ENCODE data around the gene SPTB.

The SPTB gene

GRCh38 chr14:64758025-64758521 lies 121.6 kb downstream of the SPTB start:
- in situ Hi-C loops (cut with HindIII; ENCODE audit: low sequenced_read_pairs), result no loop called here
- no peak for TF ChIP-seq CTCF (IDR thresholded peaks at IDR 0.05; ENCODE audit: low read depth, low read length)
- peak; percentile 83 for DNase-seq (ENCODE audit: low read depth, low spot score)
- no peak overlapping the region for H3K4me3 ChIP-seq (ENCODE audit: low read depth, low read length)

GRCh38 chr14:64757601-64758000 lies 122.1 kb downstream of the SPTB start:
- DNase-seq (ENCODE audit: low read depth, low spot score), result no peak
- in situ Hi-C loops (cut with HindIII; ENCODE audit: low sequenced_read_pairs), result no loop called here
- no peak overlapping the region for H3K4me3 ChIP-seq (ENCODE audit: low read depth, low read length)
- no peak for TF ChIP-seq CTCF (IDR thresholded peaks at IDR 0.05; ENCODE audit: low read depth, low read length)

- in situ Hi-C loops (cut with HindIII; ENCODE audit: low sequenced_read_pairs), result no loop called here
- no peak for TF ChIP-seq CTCF (IDR thresholded peaks at IDR 0.05; ENCODE audit: low read depth, low read length)
- no peak overlapping the region for H3K4me3 ChIP-seq (ENCODE audit: low read depth, low read length)
- DNase-seq (ENCODE audit: low read depth, low spot score), result no peak
Observed at GRCh38 chr14:64756712-64757111, 123.0 kb downstream of the SPTB start.

GRCh38 chr14:64755781-64756221 lies 123.9 kb downstream of the SPTB start:
- no peak overlapping the region for H3K4me3 ChIP-seq (ENCODE audit: low read depth, low read length)
- peak; percentile 22 for DNase-seq (ENCODE audit: low read depth, low spot score)
- TF ChIP-seq CTCF (IDR thresholded peaks at IDR 0.05; ENCODE audit: low read depth, low read length), result no peak
- in situ Hi-C loops (cut with HindIII; ENCODE audit: low sequenced_read_pairs), result no loop called here

GRCh38 chr14:64754685-64755084 lies 125.0 kb downstream of the SPTB start:
- TF ChIP-seq CTCF (IDR thresholded peaks at IDR 0.05; ENCODE audit: low read depth, low read length), result no peak
- no peak overlapping the region for H3K4me3 ChIP-seq (ENCODE audit: low read depth, low read length)
- in situ Hi-C loops (cut with HindIII; ENCODE audit: low sequenced_read_pairs), result no loop called here
- no peak for DNase-seq (ENCODE audit: low read depth, low spot score)

- H3K4me3 ChIP-seq (ENCODE audit: low read depth, low read length), result no peak overlapping the region
- DNase-seq (ENCODE audit: low read depth, low spot score), result no peak
- in situ Hi-C loops (cut with HindIII; ENCODE audit: low sequenced_read_pairs), result no loop called here
- no peak for TF ChIP-seq CTCF (IDR thresholded peaks at IDR 0.05; ENCODE audit: low read depth, low read length)
Observed at GRCh38 chr14:64753999-64754398, 125.7 kb downstream of the SPTB start.

- no peak for TF ChIP-seq CTCF (IDR thresholded peaks at IDR 0.05; ENCODE audit: low read depth, low read length)
- in situ Hi-C loops (cut with HindIII; ENCODE audit: low sequenced_read_pairs), result no loop called here
- H3K4me3 ChIP-seq (ENCODE audit: low read depth, low read length), result no peak overlapping the region
- DNase-seq (ENCODE audit: low read depth, low spot score), result no peak
Observed at GRCh38 chr14:64753374-64753773, 126.3 kb downstream of the SPTB start.

All from astrocyte of the spinal cord (primary cell).